Keratinocyte (primary cell): ENCODE measurements around the gene DACT1. TPM values are rescaled to one million over a fixed set of nuclear protein-coding genes. Genes with fewer than 3 reads are reported as not detected.

Experiments
- DNase-seq: peaks from one replicate; pipeline ENCODE4 v3.0.0-alpha.2; 2011; ENCODE audit warnings: low read depth, missing footprints, low spot score
- FAIRE-seq: peaks from 2 replicates; lab custom pipeline; 2011; peaks lifted over from hg19 to GRCh38; lab: Jason Lieb, UNC
- H2AFZ ChIP-seq: 2 replicates; pipeline ENCODE4 v1.6.0; 2012; ENCODE audit warnings: low read length, control low read depth, inconsistent platforms; ENCODE audit not compliant: control insufficient read depth
- H3K27ac ChIP-seq: 2 replicates; pipeline ENCODE4 v1.5.1; 2011; ENCODE audit warnings: low read length; ENCODE audit not compliant: control insufficient read depth, insufficient read depth
- H3K27me3 ChIP-seq: 3 replicates; pipeline ENCODE4 v1.6.0; 2011; ENCODE audit warnings: low read length; ENCODE audit not compliant: control insufficient read depth, insufficient read depth; ENCODE audit errors: extremely low read depth
- H3K36me3 ChIP-seq, 2 experiments: 2 replicates in 1 of 2; 3 replicates in 1 of 2; pipeline ENCODE4 v1.5.1; 2011; ENCODE audit warnings: low read length in 2 of 2, mild to moderate bottlenecking in 1 of 2; ENCODE audit not compliant: control insufficient read depth in 2 of 2, insufficient read depth in 2 of 2; ENCODE audit errors: extremely low read depth in 1 of 2
- H3K4me1 ChIP-seq: 3 replicates; pipeline ENCODE4 v1.5.1; 2011; ENCODE audit warnings: low read length; ENCODE audit not compliant: control insufficient read depth, insufficient read depth; ENCODE audit errors: extremely low read depth
- H3K4me2 ChIP-seq: 3 replicates; pipeline ENCODE4 v1.6.0; 2011; ENCODE audit warnings: low read depth, low read length; ENCODE audit not compliant: control insufficient read depth, insufficient read depth; ENCODE audit errors: extremely low read depth
- H3K4me3 ChIP-seq, 3 experiments: fragments of 200-600 bp in 1 of 3; sonication (generic) in 1 of 3; 2 replicates in 2 of 3; 3 replicates in 1 of 3; pipeline ENCODE4 v1.5.1; 2011 to 2016; ENCODE audit warnings: low read length in 3 of 3, mild to moderate bottlenecking in 3 of 3, control low read depth in 2 of 3, inconsistent platforms in 1 of 3, low read depth in 1 of 3, mixed read lengths in 1 of 3, mixed run types in 1 of 3, moderate library complexity in 1 of 3; ENCODE audit not compliant: control insufficient read depth in 2 of 3, insufficient read depth in 2 of 3; ENCODE audit errors: extremely low read depth in 1 of 3
- H3K79me2 ChIP-seq: 2 replicates; pipeline ENCODE4 v1.6.0; 2012; ENCODE audit warnings: low read length; ENCODE audit not compliant: control insufficient read depth, insufficient read depth
- H3K9ac ChIP-seq: 3 replicates; pipeline ENCODE4 v1.6.0; 2011; ENCODE audit warnings: low read length; ENCODE audit not compliant: control insufficient read depth, insufficient read depth; ENCODE audit errors: extremely low read depth
- H3K9me1 ChIP-seq: 3 replicates; pipeline ENCODE4 v1.6.0; 2011; ENCODE audit warnings: low read length; ENCODE audit not compliant: control insufficient read depth, insufficient read depth; ENCODE audit errors: extremely low read depth
- H3K9me3 ChIP-seq: 2 replicates; pipeline ENCODE4 v1.5.1; 2012; ENCODE audit warnings: low read depth, low read length; ENCODE audit not compliant: control insufficient read depth
- H4K20me1 ChIP-seq: 3 replicates; pipeline ENCODE4 v1.6.0; 2011; ENCODE audit warnings: low read length; ENCODE audit not compliant: control insufficient read depth, insufficient read depth; ENCODE audit errors: extremely low read depth
- CTCF ChIP-seq, 3 experiments: IDR thresholded peaks in 1 of 3; conservative IDR thresholded peaks in 1 of 3; optimal IDR thresholded peaks in 1 of 3; 2 replicates in 2 of 3; 3 replicates in 1 of 3; pipeline versions ENCODE3 to v1.5.1; 2011; ENCODE audit warnings: low read length in 3 of 3, mild to moderate bottlenecking in 3 of 3, moderate library complexity in 2 of 3, control low read depth in 1 of 3, inconsistent platforms in 1 of 3; ENCODE audit not compliant: insufficient read depth in 2 of 3; ENCODE audit errors: extremely low read depth in 1 of 3
- EZH2 ChIP-seq: IDR thresholded peaks from one replicate; pipeline ENCODE4 v1.6.1; 2012; ENCODE audit warnings: inconsistent platforms, mild to moderate bottlenecking, low read length, moderate library complexity
- dilution Hi-C: fragments of 300-500 bp; cut with MboI; formaldehyde crosslinking; loops from one replicate; pipeline ENCODE4 v1.7.0; 2020; ENCODE audit warnings: low sequenced_read_pairs; ENCODE audit not compliant: extremely low pct_ligation_motif_present
- polyA plus RNA-seq, 5 experiments: library from polyadenylated mRNA; depleted of rRNA in 3 of 5; stranded (reverse) in 3 of 5; stranded (forward) in 1 of 5; unstranded in 1 of 5; fragments of >200 nt; gene quantifications; 1 replicate in 1 of 5; 2 replicates in 3 of 5; 3 replicates in 1 of 5; pipeline versions ENCODE4 v1.2.1 to v1.2.3, GENCODE V29; 2011 to 2012; ENCODE audit warnings: missing spikeins in 2 of 5, low read depth in 1 of 5, low replicate concordance in 1 of 5

DACT1 gene
- polyA plus RNA-seq, 1 donor (not counting 4 experiments of a cell fraction or from before 2014, with no cell fraction given) = 0.10 TPM

GRCh38 chr14:58647777-58648176, 10.0 kb downstream of the DACT1 start:
- Histone ChIP-seq H3K4me1 (no peaks in the 10 kb centered on the region), H3K4me2 (no peak overlapping the region), H3K27ac (no peak overlapping the region), H3K9me1 (no peaks in the 10 kb centered on the region), H3K9ac (no peak overlapping the region), H3K9me3 (no peaks in the 10 kb centered on the region), H3K79me2 (no peaks in the 10 kb centered on the region), H3K4me3 (no peak overlapping the region), H3K27me3 (no peaks in the 10 kb centered on the region), H2AFZ (no peak overlapping the region), H3K36me3 (no peaks in the 10 kb centered on the region), H4K20me1 (no peaks in the 10 kb centered on the region)
- no peak for TF ChIP-seq CTCF (optimal IDR thresholded peaks at IDR 0.05 in 1 of 3, IDR thresholded peaks at IDR 0.05 in 1 of 3, conservative IDR thresholded peaks at IDR 0.05 in 1 of 3; ENCODE audit: extremely low read depth in 1 of 3, insufficient read depth in 2 of 3, low read length in 3 of 3)
- TF ChIP-seq EZH2 = no peak
- dilution Hi-C loops = no loop called here
- DNase-seq (no peak), FAIRE-seq (no peak)

- dilution Hi-C loops = no loop called here
Observed at GRCh38 chr14:58650857-58651256, 13.1 kb downstream of the DACT1 start.

More at GRCh38 chr14:58650857-58651256, 13.1 kb downstream of the DACT1 start:
- Histone ChIP-seq H3K4me1 (no peaks in the 10 kb centered on the region), H3K9me3 (no peaks in the 10 kb centered on the region), H4K20me1 (no peaks in the 10 kb centered on the region), H3K9me1 (no peaks in the 10 kb centered on the region), H3K79me2 (no peaks in the 10 kb centered on the region), H3K27me3 (no peaks in the 10 kb centered on the region), H3K36me3 (no peaks in the 10 kb centered on the region), H3K27ac (no peak overlapping the region), H3K4me3 (no peak overlapping the region), H2AFZ (no peak overlapping the region), H3K4me2 (no peak overlapping the region), H3K9ac (no peak overlapping the region)
- TF ChIP-seq CTCF (optimal IDR thresholded peaks at IDR 0.05 in 1 of 3, IDR thresholded peaks at IDR 0.05 in 1 of 3, conservative IDR thresholded peaks at IDR 0.05 in 1 of 3; ENCODE audit: extremely low read depth in 1 of 3, insufficient read depth in 2 of 3, low read length in 3 of 3) (no peak), EZH2 (no peak)
- DNase-seq = no peak
- no peak for FAIRE-seq
